ENCODE results near the gene GJA8.

DNA sequence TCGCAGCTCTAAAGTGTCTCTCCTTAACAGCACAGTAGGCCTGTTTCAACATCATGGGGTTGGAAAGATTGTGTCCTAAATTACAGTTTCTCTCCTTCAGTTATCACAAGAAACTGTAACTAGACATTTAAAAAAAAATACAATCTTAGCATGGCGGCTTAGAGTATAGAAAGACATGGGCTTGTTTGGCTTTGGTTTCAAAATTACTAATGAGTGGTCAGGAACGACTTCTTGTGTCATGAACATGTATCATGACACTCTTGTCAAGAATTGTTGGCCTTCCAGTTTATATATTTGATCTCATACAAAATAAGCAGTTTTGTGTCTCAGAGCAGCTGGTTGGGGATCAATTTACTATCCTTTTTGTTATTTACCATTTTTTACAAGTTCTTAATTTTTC, 2.1 kb downstream of the GJA8 start:
- TF ChIP-seq, protein P1, sequence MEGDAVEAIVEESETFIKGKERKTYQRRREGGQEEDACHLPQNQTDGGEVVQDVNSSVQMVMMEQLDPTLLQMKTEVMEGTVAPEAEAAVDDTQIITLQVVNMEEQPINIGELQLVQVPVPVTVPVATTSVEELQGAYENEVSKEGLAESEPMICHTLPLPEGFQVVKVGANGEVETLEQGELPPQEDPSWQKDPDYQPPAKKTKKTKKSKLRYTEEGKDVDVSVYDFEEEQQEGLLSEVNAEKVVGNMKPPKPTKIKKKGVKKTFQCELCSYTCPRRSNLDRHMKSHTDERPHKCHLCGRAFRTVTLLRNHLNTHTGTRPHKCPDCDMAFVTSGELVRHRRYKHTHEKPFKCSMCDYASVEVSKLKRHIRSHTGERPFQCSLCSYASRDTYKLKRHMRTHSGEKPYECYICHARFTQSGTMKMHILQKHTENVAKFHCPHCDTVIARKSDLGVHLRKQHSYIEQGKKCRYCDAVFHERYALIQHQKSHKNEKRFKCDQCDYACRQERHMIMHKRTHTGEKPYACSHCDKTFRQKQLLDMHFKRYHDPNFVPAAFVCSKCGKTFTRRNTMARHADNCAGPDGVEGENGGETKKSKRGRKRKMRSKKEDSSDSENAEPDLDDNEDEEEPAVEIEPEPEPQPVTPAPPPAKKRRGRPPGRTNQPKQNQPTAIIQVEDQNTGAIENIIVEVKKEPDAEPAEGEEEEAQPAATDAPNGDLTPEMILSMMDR (conservative IDR thresholded peaks at IDR 0.05; ENCODE audit: low read length) = no peak
- TF ChIP-seq EZH2phosphoT487 (IDR thresholded peaks at IDR 0.05; ENCODE audit: borderline replicate concordance, low read depth, low read length) = no peak
